SHP77 (cell line): Measurements from ENCODE around the gene FNDC4.

Source experiments
- DNase-seq, 2 experiments: peaks; one replicate each; lab custom pipeline; 2025; lab: John Stamatoyannopoulos, UW

The FNDC4 gene

DNA sequence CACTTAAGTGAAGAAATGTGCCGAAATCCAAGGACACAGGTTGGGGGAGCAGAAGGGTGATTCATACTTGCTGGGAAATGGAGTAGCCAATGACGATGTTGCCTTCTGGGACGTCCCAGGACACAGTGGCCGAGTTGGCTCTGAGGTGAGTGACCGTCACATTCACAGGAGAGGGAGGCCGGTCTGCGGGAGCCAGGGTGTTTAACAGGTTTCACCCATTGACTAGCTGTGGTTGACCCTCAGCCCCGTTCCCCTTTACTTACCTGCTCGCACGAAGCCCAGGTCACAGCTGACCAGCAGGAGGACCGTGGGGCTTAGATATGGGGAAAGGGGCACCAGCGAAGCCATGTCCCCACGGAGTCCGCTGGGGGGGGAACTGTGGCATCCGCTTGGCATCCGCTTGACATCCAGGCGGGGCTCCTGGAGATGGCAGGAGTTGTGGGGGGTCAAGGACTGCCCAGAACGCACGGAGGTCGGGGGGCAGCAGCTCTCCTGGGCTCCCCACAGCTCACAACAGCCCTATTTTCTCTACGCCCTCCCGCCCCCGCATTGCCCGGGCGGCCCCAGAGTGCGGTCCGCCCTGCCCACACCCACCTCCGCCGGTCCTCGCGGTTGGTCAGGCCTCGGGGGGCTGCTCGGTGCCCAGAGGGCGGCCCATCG lies 586 bp downstream of the FNDC4 start:
- DNase-seq = no peak

DNA sequence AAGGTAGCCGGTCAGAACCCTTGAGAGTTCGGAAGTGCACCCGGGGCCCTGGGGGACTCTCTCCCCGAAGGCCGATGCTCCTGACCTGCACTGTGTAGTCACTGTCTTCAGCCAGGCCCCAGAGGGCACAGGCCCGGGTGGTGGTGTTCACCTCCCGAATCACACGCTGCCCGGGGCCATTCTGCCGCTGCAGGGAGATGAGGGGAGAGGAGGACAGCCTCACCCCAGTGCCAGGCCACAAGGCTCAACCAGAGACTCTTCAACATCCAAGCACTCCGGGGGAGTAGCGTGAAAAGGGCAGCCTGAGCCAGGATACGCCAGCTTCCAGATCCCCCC lies 1.1 kb downstream of the FNDC4 start:
- DNase-seq = no peak

DNA sequence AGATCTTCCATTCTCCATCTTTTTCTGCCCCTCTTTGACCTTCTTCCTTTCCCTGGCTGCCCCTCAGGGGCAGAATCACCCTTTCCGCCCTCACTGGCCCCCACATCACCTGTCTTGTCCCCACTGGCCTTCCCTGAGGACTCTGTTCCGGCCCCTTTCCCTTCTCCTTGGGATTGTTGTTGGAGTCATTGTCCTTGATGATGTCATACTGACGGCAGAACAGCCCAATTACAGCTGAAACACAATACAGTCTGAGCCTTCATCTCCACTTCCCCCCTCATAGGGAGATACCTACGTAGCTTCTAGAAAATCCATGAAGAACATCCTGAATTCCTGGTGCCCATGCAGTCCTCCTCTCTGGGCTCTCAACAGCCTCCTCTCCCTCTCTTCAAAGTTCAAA lies 2.4 kb downstream of the FNDC4 start:
- DNase-seq = no peak

DNA sequence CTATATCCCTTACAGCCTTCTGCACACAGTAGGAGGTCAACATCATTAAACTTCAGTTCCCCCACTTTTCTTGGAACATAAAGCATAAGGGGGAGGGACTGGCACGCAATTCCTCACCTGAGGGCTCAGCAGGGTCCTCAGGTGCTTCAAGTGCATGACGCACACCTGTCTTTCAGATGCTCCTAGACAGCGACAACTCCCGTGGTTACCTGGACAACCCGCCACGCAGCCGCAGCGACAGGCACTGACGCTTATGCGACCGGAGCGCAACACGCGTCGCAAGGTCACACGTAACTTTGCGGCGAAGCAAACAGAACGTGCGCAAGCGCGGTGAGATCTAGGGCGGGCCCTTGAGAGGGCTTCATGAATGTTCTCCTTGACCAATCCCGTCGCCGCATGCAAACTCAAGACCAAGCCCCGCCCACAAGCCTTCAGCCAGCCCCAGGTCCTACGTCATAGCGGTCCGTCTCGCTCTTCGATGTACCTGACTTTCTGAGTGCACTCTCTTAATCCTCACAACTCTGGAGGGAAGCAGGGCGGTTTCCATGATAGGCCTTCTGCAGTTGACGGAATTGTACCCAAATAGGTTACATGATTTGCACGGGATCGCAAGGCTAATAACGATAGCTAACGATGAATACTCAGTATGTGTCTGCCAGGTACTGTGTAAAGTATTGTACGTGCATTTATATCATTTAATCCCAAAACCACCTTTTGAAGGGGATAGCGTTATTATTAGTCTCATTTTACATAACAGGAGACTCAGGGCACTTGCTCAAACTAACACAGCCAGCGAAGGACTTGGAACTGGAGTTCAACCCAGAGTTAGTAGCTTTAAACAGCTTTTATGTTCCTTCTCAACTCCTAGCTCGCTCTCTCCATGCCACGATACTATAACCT lies 5.3 kb downstream of the FNDC4 start, which contains the start of gene IFT172:
Gene IFT172, minus strand, starts transcription at position 246 of the 900 bp plus-strand sequence. Its CDS starts 90 bp downstream, at position 156.
- DNase-seq = peak; percentile 99

DNA sequence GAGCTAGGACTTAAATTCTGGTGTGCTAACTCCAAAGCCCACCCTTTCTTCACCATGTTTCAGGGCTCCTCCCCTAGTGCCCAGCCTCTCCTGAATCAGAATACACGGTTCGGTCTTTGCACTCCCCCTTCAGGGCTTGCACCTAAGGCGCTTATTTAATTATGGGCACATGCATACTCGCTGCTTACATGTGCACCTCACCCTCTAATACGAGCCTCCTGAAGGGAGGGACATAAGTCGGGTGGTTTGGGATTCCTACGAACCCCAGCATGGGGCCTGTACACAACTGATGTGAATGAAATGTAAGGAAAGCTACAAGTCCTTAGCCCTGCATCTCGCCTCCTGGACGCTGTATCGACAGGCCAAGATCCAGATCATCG lies 5.9 kb downstream of the FNDC4 start:
- DNase-seq = peak in 1 of 2 experiments; percentile 33

DNA sequence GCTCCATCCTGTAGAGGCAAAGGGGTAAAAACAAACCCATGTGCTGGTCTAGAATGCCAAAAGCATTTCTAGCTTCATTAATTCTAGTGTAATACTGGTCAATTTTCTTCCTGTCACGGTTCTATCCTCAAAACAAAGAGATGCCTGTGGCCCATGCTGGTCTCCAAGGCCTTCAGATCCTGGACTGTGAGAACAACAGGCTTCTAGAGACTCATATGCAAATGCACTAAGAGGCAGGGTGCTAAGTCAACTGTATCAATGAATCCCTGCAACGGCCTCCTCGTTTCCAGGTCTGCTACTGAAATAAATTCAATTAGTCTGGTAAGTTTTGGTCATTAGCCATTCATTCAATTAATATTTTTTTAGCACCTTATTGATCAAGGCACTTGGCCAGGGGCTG lies 9.5 kb downstream of the FNDC4 start:
- DNase-seq = no peak

DNA sequence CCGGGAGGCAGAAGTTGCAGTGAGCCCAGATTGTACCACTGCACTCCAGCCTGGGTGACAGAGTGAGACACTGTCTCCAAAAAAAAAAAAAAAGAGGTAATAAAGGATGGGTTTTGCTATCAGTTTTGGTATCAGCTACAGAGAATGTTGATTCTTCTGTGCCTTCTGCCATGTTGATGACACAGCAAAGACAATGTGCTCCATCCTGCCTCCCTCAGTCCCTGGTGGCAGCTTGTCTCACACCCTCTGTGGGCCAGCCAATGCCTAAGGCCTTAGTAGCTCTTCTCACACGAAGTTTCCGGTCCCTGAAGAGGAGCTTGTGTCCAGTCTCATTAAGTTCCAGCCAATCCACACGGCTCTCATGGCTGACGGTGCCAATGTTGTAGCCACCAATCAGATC lies 23.0 kb downstream of the FNDC4 start:
- DNase-seq = no peak

DNA sequence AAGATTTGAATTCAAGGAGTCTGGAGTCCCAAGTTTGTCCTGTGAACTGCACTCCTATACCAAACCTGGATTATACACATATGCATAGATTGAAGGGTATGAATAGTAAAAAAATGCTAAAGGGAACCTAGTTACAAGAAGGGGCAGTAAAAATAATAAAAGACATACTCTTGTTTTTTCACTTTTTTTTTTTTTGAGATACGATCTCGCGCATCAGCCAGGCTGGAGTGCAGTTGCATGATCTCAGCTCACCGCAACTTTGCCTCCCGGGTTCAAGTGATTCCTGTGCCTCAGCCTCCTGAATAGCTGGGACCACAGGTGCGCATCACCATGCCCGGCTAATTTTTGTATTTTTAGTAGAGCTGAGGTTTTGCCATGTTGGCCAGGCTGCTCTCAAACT lies 30.6 kb downstream of the FNDC4 start:
- DNase-seq = no peak

DNA sequence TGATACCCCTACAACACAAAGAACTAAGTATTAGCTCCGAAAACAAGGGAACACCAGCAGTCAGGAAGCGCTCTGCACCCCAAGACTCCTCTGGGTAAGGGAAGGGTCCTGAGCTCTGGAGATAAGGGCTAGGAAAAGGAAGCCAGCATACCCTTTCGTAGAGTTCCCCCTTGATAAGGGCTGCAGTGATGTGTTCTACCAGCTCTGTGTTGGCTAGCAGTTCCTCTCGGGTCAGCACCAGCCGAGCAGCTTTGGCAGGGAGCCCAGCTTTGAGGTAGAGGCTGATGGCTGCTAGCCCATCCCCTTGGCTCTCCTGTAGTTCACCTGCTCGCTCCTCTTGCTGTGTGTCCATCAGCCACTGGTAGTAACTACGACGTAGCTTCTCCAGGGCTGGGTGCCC lies 33.9 kb downstream of the FNDC4 start:
- DNase-seq = no peak

DNA sequence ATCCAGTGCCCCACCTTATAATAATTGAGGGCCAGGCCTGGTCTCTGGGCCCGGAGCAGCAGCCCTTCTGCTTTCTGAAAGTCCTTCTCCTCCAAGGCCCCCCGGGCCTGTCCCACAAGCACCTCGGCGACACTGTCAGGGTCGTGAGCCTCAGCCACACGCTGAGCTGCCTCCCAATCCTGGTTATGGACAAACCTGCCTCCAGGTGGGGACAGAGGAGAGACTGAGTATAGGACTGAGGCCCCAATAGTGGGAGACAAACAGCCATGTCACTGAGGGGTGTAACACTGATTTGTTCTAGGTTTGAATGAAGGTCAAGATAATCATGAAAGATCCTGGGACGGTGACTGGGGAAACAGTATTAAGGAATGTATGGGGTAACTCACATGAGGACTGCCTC lies 41.0 kb downstream of the FNDC4 start:
- DNase-seq = no peak

DNA sequence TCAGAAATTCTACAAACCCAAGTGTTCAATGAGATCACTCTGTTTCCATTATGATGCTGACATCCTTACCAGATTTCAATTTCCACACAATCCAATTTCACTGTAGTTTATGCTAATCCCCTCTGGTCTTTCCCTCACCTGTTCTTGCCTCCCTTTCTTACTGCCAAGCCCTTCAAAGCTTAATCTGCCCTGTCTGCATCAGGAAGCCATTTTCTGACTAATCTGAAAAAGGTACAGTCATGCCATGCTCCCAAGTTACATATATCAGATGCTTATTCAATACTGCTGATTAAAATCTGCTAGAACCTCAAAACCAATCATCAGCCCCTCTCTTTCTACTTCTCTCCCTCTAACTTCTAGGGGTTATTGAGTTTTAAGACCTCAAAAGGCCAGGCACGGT lies 43.9 kb downstream of the FNDC4 start:
- DNase-seq = no peak

DNA sequence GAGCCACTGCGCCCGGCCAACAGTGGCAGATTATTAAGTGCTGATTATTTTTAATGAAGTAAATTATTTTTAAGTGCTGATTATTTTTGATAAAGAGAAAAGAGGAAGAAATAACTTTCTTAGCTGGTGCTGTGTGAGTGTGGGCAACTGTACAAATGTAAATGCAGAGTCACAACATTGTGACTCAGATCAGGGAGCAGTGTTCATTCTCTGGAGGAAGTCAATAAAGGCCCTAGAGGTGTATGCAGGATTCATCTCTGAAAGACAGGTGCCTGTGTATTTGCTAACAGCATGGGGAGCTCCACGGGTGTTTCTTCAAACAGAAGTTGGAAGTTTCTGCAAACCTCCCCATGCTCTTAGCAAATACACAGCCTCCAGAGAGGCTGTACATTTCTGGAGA lies 46.6 kb downstream of the FNDC4 start:
- DNase-seq = no peak

DNA sequence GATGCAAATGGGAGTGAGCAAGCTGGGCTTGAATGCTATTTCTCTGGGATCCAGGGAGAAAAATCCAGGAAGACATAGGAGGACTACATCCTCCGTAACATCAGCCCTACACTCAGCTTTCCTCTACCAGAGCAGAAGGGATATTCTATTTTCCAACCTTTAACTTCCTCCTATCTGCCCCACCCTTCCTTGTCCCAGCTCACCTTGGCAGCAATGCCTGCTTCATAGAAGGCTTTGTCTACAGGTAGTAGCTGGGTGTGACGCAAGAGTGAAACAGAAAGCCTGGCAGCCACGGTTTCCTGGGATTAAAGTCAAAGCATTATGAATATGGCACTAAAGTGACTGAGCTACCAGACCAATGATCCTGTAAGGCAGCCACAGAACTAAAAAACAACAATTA lies 48.9 kb downstream of the FNDC4 start:
- no peak for DNase-seq

DNA sequence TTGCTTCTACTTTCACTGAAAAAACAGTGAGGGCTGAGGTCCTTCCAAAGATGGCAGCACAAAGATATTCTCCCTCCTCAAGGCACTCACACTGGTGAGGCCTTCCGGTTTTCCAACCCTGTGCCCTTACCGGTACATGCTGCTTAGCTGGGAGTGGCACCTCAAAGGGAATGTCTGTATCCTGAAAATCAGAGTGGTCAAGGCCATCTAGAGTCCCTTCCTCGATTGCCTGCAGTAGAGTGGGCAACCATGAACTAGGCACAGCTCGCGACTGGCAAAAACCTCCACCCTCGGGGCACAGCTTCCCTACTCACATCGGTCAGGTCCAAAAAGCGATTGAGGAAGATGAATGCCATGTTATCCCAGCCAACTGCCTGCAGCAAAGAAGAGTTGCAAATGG lies 49.4 kb downstream of the FNDC4 start:
- DNase-seq = no peak

DNA sequence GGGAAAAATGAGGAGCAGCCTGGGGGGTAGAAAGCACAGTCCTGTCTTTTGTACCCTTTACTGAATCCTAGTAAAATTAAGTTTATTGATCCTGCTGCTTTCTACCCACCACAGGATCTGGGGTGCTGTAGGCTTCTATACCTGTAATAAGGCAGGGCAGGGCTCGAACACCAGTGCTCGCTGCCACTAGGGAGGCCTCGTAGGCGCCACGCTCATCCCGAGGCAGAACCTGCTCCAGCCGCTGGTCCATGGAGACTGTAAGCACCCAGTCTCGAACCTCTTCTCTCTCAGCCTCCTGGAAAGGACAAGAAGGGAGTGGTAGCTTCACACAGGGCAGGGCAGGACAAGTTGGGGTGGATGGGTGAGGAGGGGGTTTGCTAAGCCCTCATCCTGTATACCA lies 49.8 kb downstream of the FNDC4 start:
- no peak for DNase-seq

DNA sequence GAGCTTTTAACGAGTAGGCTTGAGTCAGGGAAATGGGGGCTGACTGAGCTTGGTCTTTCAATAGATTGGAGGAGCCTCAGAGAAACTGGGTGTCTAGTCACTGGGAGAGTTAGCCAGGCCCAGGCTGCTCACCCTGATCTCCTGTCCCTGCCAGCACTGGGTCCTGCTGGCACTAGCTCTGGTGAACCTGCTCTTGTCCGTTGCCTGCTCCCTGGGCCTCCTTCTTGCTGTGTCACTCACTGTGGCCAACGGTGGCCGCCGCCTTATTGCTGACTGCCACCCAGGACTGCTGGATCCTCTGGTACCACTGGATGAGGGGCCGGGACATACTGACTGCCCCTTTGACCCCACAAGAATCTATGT lies 52.1 kb downstream of the FNDC4 start:
- DNase-seq = no peak

DNA sequence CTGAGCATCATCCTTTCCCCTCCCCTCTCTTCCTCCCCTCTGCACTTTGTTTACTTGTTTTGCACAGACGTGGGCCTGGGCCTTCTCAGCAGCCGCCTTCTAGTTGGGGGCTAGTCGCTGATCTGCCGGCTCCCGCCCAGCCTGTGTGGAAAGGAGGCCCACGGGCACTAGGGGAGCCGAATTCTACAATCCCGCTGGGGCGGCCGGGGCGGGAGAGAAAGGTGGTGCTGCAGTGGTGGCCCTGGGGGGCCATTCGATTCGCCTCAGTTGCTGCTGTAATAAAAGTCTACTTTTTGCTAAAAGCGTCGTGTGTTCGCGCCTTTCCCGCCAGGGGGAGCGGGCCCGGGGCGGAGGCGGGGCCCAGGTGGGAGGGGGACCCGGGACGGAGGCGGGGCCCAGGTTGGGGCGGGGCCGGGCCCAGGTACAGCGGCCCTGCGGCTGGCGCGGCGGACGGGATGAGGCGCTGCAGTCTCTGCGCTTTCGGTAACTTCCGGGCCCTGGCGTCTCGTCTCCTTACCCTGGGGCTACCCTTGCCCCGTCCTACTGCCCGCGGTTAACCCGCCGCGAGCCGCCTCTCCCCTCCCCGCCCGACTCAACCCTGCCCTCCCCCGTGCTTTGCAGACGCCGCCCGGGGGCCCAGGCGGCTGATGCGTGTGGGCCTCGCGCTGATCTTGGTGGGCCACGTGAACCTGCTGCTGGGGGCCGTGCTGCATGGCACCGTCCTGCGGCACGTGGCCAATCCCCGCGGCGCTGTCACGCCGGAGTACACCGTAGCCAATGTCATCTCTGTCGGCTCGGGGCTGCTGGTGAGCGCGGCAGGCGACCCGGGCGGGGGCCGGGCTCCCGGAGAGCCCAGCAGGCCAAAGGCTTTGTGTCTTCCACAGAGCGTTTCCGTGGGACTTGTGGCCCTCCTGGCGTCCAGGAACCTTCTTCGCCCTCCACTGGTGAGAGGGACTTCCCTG lies 52.8 kb downstream of the FNDC4 start, which contains the start of gene KRTCAP3:
Gene KRTCAP3, plus strand, starts transcription at position 424 of the 962 bp plus-strand sequence. Its CDS starts 32 bp downstream, at position 456.
- no peak for DNase-seq
